AG09309 (cell line): ENCODE measurements around the gene C16orf95.

ENCODE experiments used
- DNase-seq: peaks from one replicate; pipeline ENCODE4 v3.0.0-alpha.2; 2010; ENCODE audit warnings: low read depth
- H3K4me3 ChIP-seq: 2 replicates; pipeline ENCODE4 v1.5.1; 2011; ENCODE audit warnings: mild to moderate bottlenecking, low read depth, low read length, moderate library complexity; ENCODE audit not compliant: control insufficient read depth
- TF ChIP-seq, protein P1 (sequence below): IDR thresholded peaks from 2 replicates; pipeline ENCODE4 v1.5.1; 2011; ENCODE audit warnings: mild to moderate bottlenecking, low read depth, low read length, inconsistent platforms; ENCODE audit not compliant: insufficient read depth, control insufficient read depth; ENCODE audit errors: missing control alignments

Gene C16orf95

DNA sequence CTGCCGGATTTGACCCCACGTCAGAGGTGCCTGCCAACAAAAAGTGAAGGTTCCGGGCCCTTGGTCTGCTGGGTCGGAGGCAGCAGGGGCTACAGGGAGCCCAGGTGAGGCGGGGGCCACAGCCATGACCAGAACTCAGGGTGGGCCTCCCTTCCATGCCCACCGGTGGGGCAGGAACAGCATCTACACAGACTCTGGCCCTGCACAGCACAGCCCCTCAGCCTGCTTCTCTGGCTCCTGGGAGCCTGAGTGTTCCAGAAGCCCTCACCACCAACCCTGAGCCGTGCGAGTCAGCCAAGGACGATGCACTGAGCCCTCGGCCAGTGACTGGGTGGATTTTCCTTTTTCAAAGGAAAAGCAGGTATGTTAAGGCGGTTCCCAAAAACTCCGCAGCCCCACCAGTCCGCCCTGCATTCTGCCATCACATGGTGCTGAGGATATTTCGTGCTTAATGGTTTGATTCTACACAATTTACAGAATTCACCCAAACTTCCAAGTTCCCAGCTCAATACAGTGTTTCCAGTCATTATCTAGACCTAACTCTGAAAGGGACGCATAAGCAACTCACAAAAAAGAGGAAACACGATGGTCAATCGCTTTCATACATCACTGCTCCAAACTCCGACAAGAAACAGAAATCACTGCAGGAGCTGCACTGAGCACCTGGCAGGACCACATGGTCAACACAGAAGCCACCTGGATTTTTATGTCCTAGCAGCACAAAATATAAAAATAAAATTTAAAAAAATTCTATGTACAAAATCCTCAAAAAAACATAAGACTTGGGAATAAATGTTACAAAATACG lies 19.4 kb upstream of the C16orf95 start:
- TF ChIP-seq, protein P1, sequence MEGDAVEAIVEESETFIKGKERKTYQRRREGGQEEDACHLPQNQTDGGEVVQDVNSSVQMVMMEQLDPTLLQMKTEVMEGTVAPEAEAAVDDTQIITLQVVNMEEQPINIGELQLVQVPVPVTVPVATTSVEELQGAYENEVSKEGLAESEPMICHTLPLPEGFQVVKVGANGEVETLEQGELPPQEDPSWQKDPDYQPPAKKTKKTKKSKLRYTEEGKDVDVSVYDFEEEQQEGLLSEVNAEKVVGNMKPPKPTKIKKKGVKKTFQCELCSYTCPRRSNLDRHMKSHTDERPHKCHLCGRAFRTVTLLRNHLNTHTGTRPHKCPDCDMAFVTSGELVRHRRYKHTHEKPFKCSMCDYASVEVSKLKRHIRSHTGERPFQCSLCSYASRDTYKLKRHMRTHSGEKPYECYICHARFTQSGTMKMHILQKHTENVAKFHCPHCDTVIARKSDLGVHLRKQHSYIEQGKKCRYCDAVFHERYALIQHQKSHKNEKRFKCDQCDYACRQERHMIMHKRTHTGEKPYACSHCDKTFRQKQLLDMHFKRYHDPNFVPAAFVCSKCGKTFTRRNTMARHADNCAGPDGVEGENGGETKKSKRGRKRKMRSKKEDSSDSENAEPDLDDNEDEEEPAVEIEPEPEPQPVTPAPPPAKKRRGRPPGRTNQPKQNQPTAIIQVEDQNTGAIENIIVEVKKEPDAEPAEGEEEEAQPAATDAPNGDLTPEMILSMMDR = no peak
- no peak for DNase-seq
- no peak overlapping the region for H3K4me3 ChIP-seq

DNA sequence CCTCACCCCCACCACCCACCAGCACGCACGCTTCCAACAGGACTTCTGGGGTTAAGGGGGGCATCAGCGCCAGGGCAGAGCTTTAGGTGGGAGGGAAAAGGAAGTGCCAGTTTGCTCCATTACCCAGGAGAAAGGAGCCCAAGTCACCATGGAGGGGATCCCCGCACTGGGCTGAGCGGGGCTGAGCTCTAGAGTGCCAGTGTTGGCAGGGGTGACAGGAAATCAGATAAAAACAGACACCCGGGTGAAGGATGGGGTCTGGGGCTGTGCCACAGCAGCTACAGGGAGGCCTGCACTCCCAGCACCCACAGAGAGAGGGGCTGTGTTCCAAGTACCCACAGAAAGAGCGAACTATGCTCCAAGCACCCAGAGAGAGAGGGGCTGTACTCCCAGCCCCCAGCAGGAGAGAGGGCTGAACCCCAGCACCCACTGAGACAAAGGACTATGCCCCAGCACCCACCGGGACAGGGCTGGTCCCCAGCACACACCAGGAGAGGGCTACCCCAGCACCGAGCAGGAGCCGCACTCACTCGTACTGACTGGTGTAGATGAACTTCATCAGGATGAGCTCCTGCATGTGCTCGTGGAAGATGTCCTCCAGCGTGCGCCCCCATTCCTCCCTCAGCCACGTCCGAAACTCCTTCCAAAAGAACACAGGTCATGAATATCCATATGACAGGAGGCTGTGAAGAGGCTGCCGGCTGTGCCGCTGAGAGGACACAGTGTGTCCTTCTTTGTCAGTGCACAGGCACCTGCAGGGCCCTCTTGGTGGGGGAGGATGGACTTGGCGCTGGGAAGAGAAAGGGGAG lies 18.6 kb upstream of the C16orf95 start:
- H3K4me3 ChIP-seq = no peak overlapping the region
- TF ChIP-seq, protein P1 = no peak
- DNase-seq = no peak

DNA sequence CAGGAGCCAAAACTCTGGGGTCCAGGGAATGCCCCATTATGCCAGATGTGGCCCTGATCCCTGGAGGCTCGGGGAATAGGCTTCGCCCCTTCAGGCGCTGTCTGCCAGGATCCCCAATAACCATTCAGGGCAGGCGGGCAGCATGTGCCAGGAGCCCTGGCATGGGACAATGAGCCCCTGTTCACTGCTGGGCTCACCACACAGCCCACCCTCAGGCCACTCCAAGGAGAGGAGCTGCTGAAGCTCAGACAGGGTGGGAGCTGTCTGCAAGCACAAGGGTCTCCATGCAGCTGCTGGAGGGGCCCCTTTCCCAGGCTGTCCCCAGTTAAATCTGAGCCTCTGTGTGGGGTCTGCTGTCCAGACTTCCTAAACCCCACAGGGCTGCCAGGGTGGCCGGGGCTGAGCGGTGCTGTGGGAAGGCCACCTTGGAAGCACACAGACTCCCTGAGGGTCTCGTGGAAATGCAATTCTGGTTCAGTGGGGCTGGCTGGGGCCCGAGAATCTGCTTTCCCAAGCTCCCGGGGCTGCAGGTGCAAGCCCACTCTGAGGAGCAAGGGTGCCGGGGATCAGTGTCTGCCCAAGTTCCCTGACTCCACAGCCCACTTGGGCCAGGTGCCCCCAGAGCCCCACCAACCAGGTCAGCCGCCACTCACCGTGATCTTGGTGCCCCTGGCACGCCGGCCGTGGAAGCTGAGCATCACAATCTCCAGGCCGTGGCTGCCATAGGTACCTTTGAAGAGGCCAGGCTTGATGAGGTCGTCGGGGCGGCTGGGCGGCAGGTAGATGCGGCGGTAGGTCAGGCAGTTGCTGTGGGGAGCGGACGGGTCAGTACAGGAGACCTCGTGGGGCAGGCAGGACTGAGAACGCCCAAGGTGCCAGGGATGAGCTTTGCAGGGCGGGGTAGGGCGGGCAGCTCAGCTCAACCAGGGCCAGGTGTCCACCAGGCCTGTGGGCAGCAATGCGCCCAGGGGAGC lies 17.7 kb upstream of the C16orf95 start:
- no peak overlapping the region for H3K4me3 ChIP-seq
- TF ChIP-seq, protein P1 = no peak
- DNase-seq = no peak

DNA sequence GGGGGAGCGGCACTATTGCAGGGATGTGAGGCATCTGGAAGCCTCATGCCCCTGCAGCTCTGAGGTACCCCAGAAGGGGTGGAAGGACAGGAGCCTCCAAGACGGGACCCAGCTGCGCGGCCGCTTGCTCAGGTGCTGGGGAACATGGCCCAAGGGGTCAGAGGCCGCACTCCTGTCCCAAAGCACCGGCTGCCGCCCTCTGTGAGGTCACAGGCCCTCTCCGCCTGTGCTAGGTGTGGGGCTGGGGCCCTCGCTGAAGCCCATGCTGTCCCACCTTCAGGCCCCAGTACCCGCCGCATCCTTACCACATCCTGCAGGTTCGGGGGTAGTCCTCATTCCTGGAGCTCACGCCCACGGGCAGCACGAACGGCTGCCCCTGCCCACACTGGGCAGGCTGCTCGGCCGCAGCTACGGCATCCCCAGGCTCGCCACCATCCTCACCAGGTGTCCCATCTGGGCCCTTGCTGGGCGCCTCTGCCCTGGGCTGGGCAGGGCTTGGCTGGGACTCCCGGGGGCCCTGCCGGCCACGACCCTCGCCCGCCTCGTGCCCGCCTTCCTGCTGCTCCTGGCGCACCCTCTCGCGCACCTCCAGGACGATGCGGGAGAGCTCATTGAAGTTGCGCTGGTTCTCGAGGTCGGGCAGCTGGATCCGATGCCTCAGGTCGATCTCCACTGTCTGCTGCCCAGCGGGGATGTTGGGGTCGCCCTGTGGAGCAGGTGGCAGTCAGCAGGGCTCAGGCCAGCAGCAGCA lies 16.6 kb upstream of the C16orf95 start:
- TF ChIP-seq, protein P1 = no peak
- H3K4me3 ChIP-seq = no peak overlapping the region
- no peak for DNase-seq

DNA sequence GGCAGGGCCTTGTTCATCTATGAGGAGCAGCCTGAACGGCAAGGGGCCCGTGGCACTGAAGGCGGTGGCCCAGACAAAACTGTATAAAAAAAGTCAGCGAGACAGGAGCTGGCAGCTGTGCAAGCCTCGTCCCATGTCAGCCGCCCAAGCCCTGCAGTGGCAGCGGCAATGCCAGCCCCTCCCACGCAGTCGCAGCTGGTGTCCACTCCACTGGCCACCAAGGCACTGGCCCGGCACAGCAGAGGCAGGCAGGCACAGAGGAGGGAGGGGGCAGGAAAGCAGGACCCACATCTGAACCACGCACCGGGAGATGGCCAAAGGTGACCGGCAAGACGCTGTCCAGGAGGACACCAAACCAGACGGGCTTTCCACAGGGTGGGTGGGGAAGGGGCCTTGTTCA lies 15.9 kb upstream of the C16orf95 start:
- no peak overlapping the region for H3K4me3 ChIP-seq
- no peak for DNase-seq
- TF ChIP-seq, protein P1 = no peak

DNA sequence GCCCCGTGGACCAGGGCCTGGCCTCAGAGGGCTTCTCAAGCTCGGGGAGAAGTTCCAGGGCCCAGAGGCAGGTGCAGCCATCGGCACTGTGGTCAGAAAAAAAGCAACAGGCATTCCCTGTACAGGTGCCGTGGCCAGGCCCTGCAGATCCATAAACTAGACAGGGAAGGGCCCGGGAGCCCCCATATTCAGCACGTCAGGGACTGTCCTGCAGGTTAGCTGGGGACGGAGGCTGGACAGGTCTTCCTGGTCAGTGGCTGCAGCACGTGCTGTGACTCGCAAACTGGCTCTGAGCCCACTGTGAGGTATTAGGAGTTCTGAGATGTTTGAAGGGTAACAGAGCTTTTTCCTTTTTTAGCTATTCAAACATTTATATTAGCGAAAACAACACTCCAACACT lies 15.0 kb upstream of the C16orf95 start:
- no peak for DNase-seq
- TF ChIP-seq, protein P1 = no peak
- H3K4me3 ChIP-seq = no peak overlapping the region
